Measurements from ENCODE around the gene SUPT20HL1.

DNA sequence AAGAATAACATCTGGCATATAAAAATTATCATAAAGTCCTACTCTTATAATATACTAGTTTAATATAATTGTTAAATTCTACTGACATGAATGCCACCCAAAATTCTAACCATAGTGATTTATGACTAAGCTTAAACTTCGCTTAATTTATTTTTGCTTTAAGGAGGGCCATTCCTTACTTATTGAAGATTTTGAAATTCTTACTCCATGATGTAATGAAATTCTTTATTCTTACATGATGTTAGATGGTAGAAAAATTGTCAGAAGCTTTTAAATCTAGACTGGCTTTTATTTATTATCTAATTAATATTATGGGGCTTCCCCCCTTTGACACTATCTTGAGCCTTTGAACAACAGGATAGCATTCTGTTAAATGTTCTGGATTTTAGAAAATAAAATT is 27.1 kb upstream of the SUPT20HL1 start:
- TF ChIP-seq ZNF70 (CRISPR knock-in tag; IDR thresholded peaks at IDR 0.05) (no peak), ZC3H10 (CRISPR knock-in tag; IDR thresholded peaks at IDR 0.05) (no peak), ZNF565 (CRISPR knock-in tag; conservative IDR thresholded peaks at IDR 0.05; ENCODE audit: low read depth) (no peak), TCF4 (CRISPR knock-in tag; IDR thresholded peaks at IDR 0.05; ENCODE audit: borderline replicate concordance) (no peak), ESRRG (CRISPR knock-in tag; IDR thresholded peaks at IDR 0.05) (no peak)
- TF ChIP-seq, protein P1, sequence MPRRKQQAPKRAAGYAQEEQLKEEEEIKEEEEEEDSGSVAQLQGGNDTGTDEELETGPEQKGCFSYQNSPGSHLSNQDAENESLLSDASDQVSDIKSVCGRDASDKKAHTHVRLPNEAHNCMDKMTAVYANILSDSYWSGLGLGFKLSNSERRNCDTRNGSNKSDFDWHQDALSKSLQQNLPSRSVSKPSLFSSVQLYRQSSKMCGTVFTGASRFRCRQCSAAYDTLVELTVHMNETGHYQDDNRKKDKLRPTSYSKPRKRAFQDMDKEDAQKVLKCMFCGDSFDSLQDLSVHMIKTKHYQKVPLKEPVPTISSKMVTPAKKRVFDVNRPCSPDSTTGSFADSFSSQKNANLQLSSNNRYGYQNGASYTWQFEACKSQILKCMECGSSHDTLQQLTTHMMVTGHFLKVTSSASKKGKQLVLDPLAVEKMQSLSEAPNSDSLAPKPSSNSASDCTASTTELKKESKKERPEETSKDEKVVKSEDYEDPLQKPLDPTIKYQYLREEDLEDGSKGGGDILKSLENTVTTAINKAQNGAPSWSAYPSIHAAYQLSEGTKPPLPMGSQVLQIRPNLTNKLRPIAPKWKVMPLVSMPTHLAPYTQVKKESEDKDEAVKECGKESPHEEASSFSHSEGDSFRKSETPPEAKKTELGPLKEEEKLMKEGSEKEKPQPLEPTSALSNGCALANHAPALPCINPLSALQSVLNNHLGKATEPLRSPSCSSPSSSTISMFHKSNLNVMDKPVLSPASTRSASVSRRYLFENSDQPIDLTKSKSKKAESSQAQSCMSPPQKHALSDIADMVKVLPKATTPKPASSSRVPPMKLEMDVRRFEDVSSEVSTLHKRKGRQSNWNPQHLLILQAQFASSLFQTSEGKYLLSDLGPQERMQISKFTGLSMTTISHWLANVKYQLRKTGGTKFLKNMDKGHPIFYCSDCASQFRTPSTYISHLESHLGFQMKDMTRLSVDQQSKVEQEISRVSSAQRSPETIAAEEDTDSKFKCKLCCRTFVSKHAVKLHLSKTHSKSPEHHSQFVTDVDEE (CRISPR knock-in tag; IDR thresholded peaks at IDR 0.05): no peak
- TF ChIP-seq, protein P2, sequence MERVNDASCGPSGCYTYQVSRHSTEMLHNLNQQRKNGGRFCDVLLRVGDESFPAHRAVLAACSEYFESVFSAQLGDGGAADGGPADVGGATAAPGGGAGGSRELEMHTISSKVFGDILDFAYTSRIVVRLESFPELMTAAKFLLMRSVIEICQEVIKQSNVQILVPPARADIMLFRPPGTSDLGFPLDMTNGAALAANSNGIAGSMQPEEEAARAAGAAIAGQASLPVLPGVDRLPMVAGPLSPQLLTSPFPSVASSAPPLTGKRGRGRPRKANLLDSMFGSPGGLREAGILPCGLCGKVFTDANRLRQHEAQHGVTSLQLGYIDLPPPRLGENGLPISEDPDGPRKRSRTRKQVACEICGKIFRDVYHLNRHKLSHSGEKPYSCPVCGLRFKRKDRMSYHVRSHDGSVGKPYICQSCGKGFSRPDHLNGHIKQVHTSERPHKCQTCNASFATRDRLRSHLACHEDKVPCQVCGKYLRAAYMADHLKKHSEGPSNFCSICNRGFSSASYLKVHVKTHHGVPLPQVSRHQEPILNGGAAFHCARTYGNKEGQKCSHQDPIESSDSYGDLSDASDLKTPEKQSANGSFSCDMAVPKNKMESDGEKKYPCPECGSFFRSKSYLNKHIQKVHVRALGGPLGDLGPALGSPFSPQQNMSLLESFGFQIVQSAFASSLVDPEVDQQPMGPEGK (CRISPR knock-in tag; IDR thresholded peaks at IDR 0.05; ENCODE audit: borderline replicate concordance): no peak
